Naive thymus-derived CD4-positive, alpha-beta T cell (primary cell): ENCODE results near the gene ADCYAP1R1. TPM values are rescaled to one million over a fixed set of nuclear protein-coding genes. Genes with fewer than 3 reads are reported as not detected.
A peak's percentile ranks its signal among the peaks of the same experiment; 100 is the strongest.

Experiments used
- ATAC-seq: fragments of 150-1000 bp; cut with Tn5 transposase; 2 replicates; pipeline ENCODE4 v1.10.0; 2021; ENCODE audit warnings: mild to moderate bottlenecking, moderate library complexity
- CTCF ChIA-PET: fragments of 350-600 bp; sonication (Branson Sonifier 250); formaldehyde crosslinking; loops from one replicate; lab custom pipeline; 2021; ENCODE audit warnings: antibody characterized with exemption; lab: Charles Lee
- POLR2A ChIA-PET: fragments of 350-600 bp; sonication (Branson Sonifier 250); formaldehyde crosslinking; loops from one replicate; lab custom pipeline; 2021; ENCODE audit warnings: antibody characterized with exemption, inconsistent platforms; lab: Charles Lee
- DNase-seq, 9 donors: peaks; one replicate each; pipeline versions ENCODE4 v3.0.0 to v3.0.0-alpha.2; 2020 to 2022; ENCODE audit warnings: mixed read lengths in 1 of 9
- H3K27ac ChIP-seq: one replicate; pipeline ENCODE4 v1.7.0; 2013; ENCODE audit warnings: mild to moderate bottlenecking, low read depth, low read length, moderate library complexity
- H3K27me3 ChIP-seq, 2 donors: one replicate each; pipeline ENCODE4 v1.7.0; 2013; ENCODE audit warnings: low read length in 2 of 2, mild to moderate bottlenecking in 2 of 2, moderate library complexity in 2 of 2; ENCODE audit not compliant: control insufficient read depth in 2 of 2, insufficient read depth in 2 of 2
- H3K36me3 ChIP-seq, 3 experiments: 1 replicate in 2 of 3; 2 replicates in 1 of 3; pipeline ENCODE4 v1.7.0; 2013; ENCODE audit warnings: low read length in 3 of 3, mild to moderate bottlenecking in 3 of 3, moderate library complexity in 1 of 3; ENCODE audit not compliant: insufficient read depth in 3 of 3, control insufficient read depth in 2 of 3
- H3K4me1 ChIP-seq, 2 donors: one replicate each; pipeline ENCODE4 v1.7.0; 2013; ENCODE audit warnings: low read length in 2 of 2, mild to moderate bottlenecking in 2 of 2, moderate library complexity in 1 of 2; ENCODE audit not compliant: control insufficient read depth in 2 of 2, insufficient read depth in 2 of 2
- H3K4me3 ChIP-seq: 2 replicates; pipeline ENCODE4 v1.7.0; 2013; ENCODE audit warnings: mild to moderate bottlenecking, low read length
- H3K9me3 ChIP-seq, 3 experiments: 1 replicate in 2 of 3; 2 replicates in 1 of 3; pipeline ENCODE4 v1.7.0; 2013; ENCODE audit warnings: low read length in 3 of 3; ENCODE audit not compliant: control insufficient read depth in 2 of 3
- H3K27ac Mint-ChIP-seq, 9 donors: one replicate each; pipeline ENCODE4 v1.8.0; 2020 to 2022; ENCODE audit warnings: mixed read lengths in 9 of 9, mild to moderate bottlenecking in 8 of 9, moderate library complexity in 5 of 9, inconsistent platforms in 2 of 9
- H3K27me3 Mint-ChIP-seq, 5 donors: one replicate each; pipeline ENCODE4 v1.8.0; 2021 to 2022; ENCODE audit warnings: mixed read lengths in 5 of 5, mild to moderate bottlenecking in 1 of 5
- H3K36me3 Mint-ChIP-seq, 5 donors: one replicate each; pipeline ENCODE4 v1.8.0; 2020 to 2022; ENCODE audit warnings: mixed read lengths in 5 of 5, mild to moderate bottlenecking in 3 of 5, inconsistent platforms in 1 of 5
- H3K4me1 Mint-ChIP-seq, 7 donors: one replicate each; pipeline ENCODE4 v1.8.0; 2020 to 2022; ENCODE audit warnings: mixed read lengths in 7 of 7, mild to moderate bottlenecking in 3 of 7, inconsistent platforms in 1 of 7
- H3K4me3 Mint-ChIP-seq, 10 donors: one replicate each; pipeline ENCODE4 v1.8.0; 2020 to 2022; ENCODE audit warnings: mild to moderate bottlenecking in 10 of 10, mixed read lengths in 10 of 10, moderate library complexity in 6 of 10, inconsistent platforms in 2 of 10
- H3K9me3 Mint-ChIP-seq, 11 donors: one replicate each; pipeline ENCODE4 v1.8.0; 2020 to 2022; ENCODE audit warnings: mixed read lengths in 11 of 11, mild to moderate bottlenecking in 4 of 11, inconsistent platforms in 1 of 11, moderate library complexity in 1 of 11
- intact Hi-C, 2 donors: fragments of 100-400 bp; cut with micrococcal nuclease; formaldehyde crosslinking; loops; one replicate each; pipeline ENCODE4 v1.15.1; 2023
- polyA plus RNA-seq, 2 donors: library from polyadenylated mRNA; unstranded; fragments of 300-500 nt; fragmentation: Illumina TruSeq; gene quantifications; one replicate each; pipeline ENCODE4 v1.2.3, GENCODE V29; 2021
- total RNA-seq, 6 experiments: library from RNA in 5 of 6; stranded (reverse) in 5 of 6; gene quantifications; 1 replicate in 5 of 6; 2 replicates in 1 of 6; pipeline ENCODE4 v1.2.3 and lab custom pipeline; 2021 to 2026

Gene ADCYAP1R1
- total and polyA plus RNA-seq, 7 experiments from 2014 or later, result not detected

DNA sequence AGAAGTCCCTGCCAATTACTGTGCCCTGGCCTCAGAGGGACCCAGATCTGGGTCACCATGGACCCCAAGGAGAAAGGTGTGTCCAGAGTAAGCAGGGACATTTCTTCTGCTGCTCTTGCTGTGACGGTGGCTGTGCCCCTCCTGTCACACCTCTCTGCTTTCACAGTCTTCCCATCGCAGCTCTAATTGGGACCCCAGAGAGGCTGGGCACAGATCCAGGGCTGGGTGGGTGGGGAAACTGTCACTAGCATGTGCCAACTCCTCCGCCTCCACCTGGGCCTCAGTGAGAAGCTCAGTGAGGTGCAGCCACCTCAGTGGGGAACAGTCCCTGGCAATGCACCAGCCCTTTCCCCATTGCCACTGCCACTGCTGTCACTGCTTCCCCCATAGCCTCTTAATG is 37.3 kb upstream of the ADCYAP1R1 start:
- Histone ChIP-seq H3K4me1 (no peaks in the 10 kb centered on the region), H3K27ac (no peak overlapping the region), H3K36me3 (no peaks in the 10 kb centered on the region), H3K4me3 (no peak overlapping the region), H3K9me3 (no peaks in the 10 kb centered on the region), H3K27me3 (no peaks in the 10 kb centered on the region)
- Mint-ChIP-seq H3K4me1 (peaks cover 0 to 6% (median 0%) of the 10 kb centered on the region in 7 donors), H3K36me3 (no peaks in the 10 kb centered on the region), H3K4me3 (no peak overlapping the region), H3K27me3 (peaks cover 13 to 30% (median 21%) of the 10 kb centered on the region in 5 donors), H3K9me3 (peaks cover 0 to 5% (median 0%) of the 10 kb centered on the region in 11 donors), H3K27ac (no peak overlapping the region)
- intact Hi-C loops, result no loop called here
- CTCF ChIA-PET, result no interaction called here
- POLR2A ChIA-PET, result no interaction called here
- ATAC-seq (no peak), DNase-seq (no peak)

DNA sequence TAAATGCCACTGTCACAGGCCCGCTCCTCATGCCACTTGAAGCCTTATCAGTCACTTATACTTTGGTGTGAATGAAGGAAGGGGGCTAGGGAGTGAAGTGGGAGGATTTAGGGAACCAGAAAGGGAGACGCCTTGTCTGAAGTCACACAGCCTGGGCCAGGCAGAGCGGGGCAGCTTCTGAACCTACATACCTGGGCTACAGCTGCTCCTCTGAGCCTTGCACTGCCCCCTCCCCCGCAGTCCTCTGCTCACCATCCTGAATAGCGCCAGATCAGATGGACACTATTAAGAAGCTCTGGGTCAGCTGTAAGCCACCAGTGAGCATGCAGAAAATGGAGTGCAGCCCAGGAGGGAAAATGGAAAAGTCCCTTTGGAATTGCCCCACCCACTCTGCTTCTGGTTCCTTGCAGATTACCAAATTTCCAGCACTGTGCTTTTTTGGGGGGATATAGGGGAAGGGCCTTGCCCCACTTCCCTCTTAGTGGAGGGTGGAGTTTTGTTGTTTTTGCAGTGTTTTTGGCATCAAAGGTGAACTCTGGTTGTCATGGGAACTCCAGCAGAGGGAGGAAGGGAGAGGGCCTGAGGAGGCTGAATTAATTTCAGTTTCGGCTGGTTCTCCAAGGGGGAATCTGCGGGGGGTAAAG is 35.0 kb upstream of the ADCYAP1R1 start:
- no peaks in the 10 kb centered on the region for H3K27me3 ChIP-seq
- no peaks in the 10 kb centered on the region for H3K9me3 ChIP-seq
- no peak overlapping the region for H3K27ac ChIP-seq
- no peak for ATAC-seq
- Mint-ChIP-seq H3K9me3 (peaks cover 0 to 3% (median 0%) of the 10 kb centered on the region in 11 donors), H3K4me3 (no peak overlapping the region), H3K36me3 (no peaks in the 10 kb centered on the region), H3K27ac (peak overlapping the region in 1 of 9 donors; percentile 55), H3K4me1 (peaks cover 0 to 11% (median 0%) of the 10 kb centered on the region in 7 donors), H3K27me3 (peaks cover 4 to 21% (median 19%) of the 10 kb centered on the region in 5 donors)
- ChIA-PET POLR2A (no interaction called here), CTCF (interaction anchor here (1.7 kb wide), 1 partner anchor 34 kb away, joined by 7 read pairs; no protein-coding TSS in a partner anchor)
- H3K36me3 ChIP-seq, result no peaks in the 10 kb centered on the region
- intact Hi-C loops, result no loop called here
- peak in 1 of 9 donors; percentile 10 for DNase-seq
- H3K4me1 ChIP-seq, result no peaks in the 10 kb centered on the region
- no peak overlapping the region for H3K4me3 ChIP-seq

DNA sequence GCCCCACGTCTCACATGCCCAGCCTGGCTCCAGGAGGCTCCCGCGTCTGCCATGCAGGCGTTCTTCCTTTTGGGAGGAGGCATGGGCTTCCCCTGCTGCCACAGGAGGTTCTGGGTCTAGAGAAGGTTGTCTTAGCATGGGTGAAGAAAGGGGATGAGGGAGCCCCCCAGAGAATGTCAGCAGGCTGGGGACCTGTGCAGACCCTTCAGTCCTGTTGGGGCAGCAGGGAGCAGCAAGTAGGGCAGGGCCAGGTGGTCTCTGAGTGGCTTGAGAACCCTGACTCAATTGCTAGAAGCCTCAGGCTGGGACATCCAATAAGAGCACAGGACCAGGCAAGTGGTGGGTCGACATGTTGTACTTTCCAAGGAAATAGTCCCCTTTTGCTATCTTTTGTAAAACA is 34.4 kb upstream of the ADCYAP1R1 start:
- no peaks in the 10 kb centered on the region for H3K36me3 Mint-ChIP-seq
- ATAC-seq, result no peak
- intact Hi-C loops, result no loop called here
- peaks cover 0 to 2% (median 0%) of the 10 kb centered on the region in 11 donors for H3K9me3 Mint-ChIP-seq
- peaks cover 4 to 20% (median 19%) of the 10 kb centered on the region in 5 donors for H3K27me3 Mint-ChIP-seq
- DNase-seq, result no peak
- no peak overlapping the region for H3K27ac ChIP-seq
- no peak overlapping the region for H3K4me3 Mint-ChIP-seq
- H3K36me3 ChIP-seq, result no peaks in the 10 kb centered on the region
- no peaks in the 10 kb centered on the region for H3K9me3 ChIP-seq
- H3K4me1 Mint-ChIP-seq, result peaks cover 0 to 11% (median 2%) of the 10 kb centered on the region in 7 donors
- H3K4me3 ChIP-seq, result no peak overlapping the region
- ChIA-PET POLR2A (no interaction called here), CTCF (no interaction called here)
- H3K27ac Mint-ChIP-seq, result no peak overlapping the region
- H3K27me3 ChIP-seq, result no peaks in the 10 kb centered on the region
- no peaks in the 10 kb centered on the region for H3K4me1 ChIP-seq

DNA sequence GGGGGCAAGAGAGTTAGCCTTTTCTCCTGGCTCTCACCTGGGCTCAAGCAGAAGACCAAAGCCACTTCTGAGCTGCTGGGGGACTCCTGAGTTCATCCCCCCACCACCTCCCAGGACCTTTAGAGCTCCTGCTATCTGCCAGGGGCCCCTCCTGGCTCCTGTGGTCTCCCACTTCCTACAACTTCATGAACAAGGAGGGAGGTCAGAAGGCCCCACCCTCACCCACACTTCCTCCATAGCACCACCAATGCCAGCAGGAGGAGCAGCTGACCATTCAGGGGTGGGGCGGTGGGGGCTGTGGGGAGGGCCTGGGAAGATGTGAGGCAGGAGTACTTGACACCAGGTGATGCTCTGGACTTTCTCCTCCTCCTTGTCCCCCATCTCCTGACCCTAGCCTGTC is 32.6 kb upstream of the ADCYAP1R1 start:
- no peak overlapping the region for H3K27ac ChIP-seq
- Mint-ChIP-seq H3K9me3 (peaks cover 0 to 5% (median 0%) of the 10 kb centered on the region in 11 donors), H3K4me1 (peaks cover 0 to 23% (median 10%) of the 10 kb centered on the region in 7 donors), H3K27ac (no peak overlapping the region), H3K36me3 (peaks cover 0 to 2% (median 0%) of the 10 kb centered on the region in 5 donors), H3K27me3 (peaks cover 2 to 11% (median 5%) of the 10 kb centered on the region in 5 donors), H3K4me3 (no peak overlapping the region)
- DNase-seq (no peak), ATAC-seq (no peak)
- H3K9me3 ChIP-seq, result no peaks in the 10 kb centered on the region
- intact Hi-C loops, result no loop called here
- H3K27me3 ChIP-seq, result no peaks in the 10 kb centered on the region
- H3K4me1 ChIP-seq, result peaks cover 0 to 8% of the 10 kb centered on the region in 2 donors
- CTCF ChIA-PET, result no interaction called here
- no peaks in the 10 kb centered on the region for H3K36me3 ChIP-seq
- H3K4me3 ChIP-seq, result no peak overlapping the region
- POLR2A ChIA-PET, result interaction anchor here (0.5 kb wide), 1 partner anchor 174 kb away, joined by 3 read pairs; no protein-coding TSS in a partner anchor

DNA sequence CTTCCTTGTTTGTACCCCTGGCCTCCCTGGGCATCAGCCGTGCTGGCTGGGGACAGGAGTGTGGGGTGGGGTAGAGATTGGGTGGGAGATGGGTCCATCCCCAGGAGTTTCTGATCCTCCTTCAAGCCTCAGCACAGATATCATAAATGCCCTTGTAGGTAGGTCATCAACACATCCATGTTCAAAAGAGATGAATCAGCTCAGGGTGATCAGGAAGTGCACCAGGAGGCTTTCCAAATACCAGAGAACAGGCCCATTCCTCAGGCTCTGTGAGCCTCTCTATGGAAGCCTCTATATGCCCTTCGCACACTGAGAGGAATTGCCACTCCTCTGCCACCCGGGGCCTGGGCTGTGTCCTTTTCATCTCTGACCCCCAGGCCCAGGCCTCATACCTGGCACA is 31.9 kb upstream of the ADCYAP1R1 start:
- H3K36me3 Mint-ChIP-seq, result peaks cover 0 to 2% (median 0%) of the 10 kb centered on the region in 5 donors
- ChIA-PET CTCF (interaction anchor here (0.6 kb wide), 1 partner anchor 82 kb away, joined by 4 read pairs; no protein-coding TSS in a partner anchor), POLR2A (no interaction called here)
- peaks cover 0 to 23% (median 11%) of the 10 kb centered on the region in 7 donors for H3K4me1 Mint-ChIP-seq
- no peak overlapping the region for H3K27ac Mint-ChIP-seq
- intact Hi-C loops, result loop anchor here in 1 of 2 donors (1.0 kb wide), 1 partner anchor 30 kb away; no protein-coding TSS in a partner anchor
- Histone ChIP-seq H3K27me3 (no peaks in the 10 kb centered on the region), H3K4me3 (no peak overlapping the region), H3K36me3 (no peaks in the 10 kb centered on the region), H3K9me3 (no peaks in the 10 kb centered on the region), H3K27ac (no peak overlapping the region), H3K4me1 (peaks cover 0 to 8% of the 10 kb centered on the region in 2 donors)
- no peak overlapping the region for H3K4me3 Mint-ChIP-seq
- DNase-seq, result no peak
- H3K9me3 Mint-ChIP-seq, result peaks cover 0 to 5% (median 0%) of the 10 kb centered on the region in 11 donors
- peaks cover 0 to 8% (median 5%) of the 10 kb centered on the region in 5 donors for H3K27me3 Mint-ChIP-seq
- ATAC-seq, result no peak

DNA sequence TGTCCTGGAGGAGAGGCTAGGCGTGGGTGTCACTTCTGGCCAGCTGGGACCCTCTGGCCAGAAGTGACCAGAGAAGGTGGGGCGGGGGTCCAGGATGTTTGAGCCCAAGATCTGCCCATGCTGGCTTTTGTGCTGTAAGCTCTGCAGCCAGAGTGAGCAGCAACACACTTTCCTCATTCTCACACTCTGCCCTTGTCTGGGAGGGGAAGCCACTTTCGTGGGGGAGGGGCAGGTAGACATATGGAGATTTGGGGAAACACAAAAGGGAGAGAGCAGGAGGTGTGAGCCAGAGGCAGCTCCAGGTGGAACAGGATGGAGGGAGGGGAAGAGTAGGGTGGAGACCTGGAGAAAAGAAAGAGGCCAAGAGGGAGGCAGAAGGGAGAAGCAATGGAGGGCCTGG is 31.5 kb upstream of the ADCYAP1R1 start:
- Histone ChIP-seq H3K27me3 (no peaks in the 10 kb centered on the region), H3K9me3 (no peaks in the 10 kb centered on the region), H3K36me3 (no peaks in the 10 kb centered on the region), H3K27ac (no peak overlapping the region), H3K4me3 (no peak overlapping the region), H3K4me1 (peaks cover 0 to 8% of the 10 kb centered on the region in 2 donors)
- peaks cover 0 to 4% (median 3%) of the 10 kb centered on the region in 5 donors for H3K27me3 Mint-ChIP-seq
- H3K9me3 Mint-ChIP-seq, result peaks cover 0 to 5% (median 0%) of the 10 kb centered on the region in 11 donors
- CTCF ChIA-PET, result interaction anchor here (0.6 kb wide), 1 partner anchor 82 kb away, joined by 4 read pairs; no protein-coding TSS in a partner anchor
- POLR2A ChIA-PET, result no interaction called here
- DNase-seq (no peak), ATAC-seq (no peak)
- intact Hi-C loops, result loop anchor here in 1 of 2 donors (1.0 kb wide), 1 partner anchor 30 kb away; no protein-coding TSS in a partner anchor
- H3K36me3 Mint-ChIP-seq, result peaks cover 0 to 2% (median 0%) of the 10 kb centered on the region in 5 donors
- peaks cover 0 to 23% (median 11%) of the 10 kb centered on the region in 7 donors for H3K4me1 Mint-ChIP-seq
- H3K4me3 Mint-ChIP-seq, result no peak overlapping the region
- H3K27ac Mint-ChIP-seq, result no peak overlapping the region
